Gastrocnemius medialis (tissue), 4 donors: ENCODE results near the gene SPINT2.

ENCODE experiments used
- POLR2A ChIP-seq, 2 donors: fragments of 450-650 bp; IDR thresholded peaks; one replicate each; pipeline ENCODE4 v1.6.1; 2017; ENCODE audit warnings: antibody characterized with exemption in 2 of 2, mild to moderate bottlenecking in 2 of 2, moderate library complexity in 2 of 2
- TF ChIP-seq, protein P1 (sequence below), 5 experiments: fragments of 450-650 bp in 3 of 5; fragments of 200-600 bp in 2 of 5; sonication (generic) in 2 of 5; IDR thresholded peaks in 4 of 5; conservative IDR thresholded peaks in 1 of 5; 1 replicate in 4 of 5; 2 replicates in 1 of 5; pipeline ENCODE4 v1.5.1; 2016 to 2019; ENCODE audit warnings: antibody characterized with exemption in 5 of 5, mild to moderate bottlenecking in 3 of 5, moderate library complexity in 3 of 5

DNA sequence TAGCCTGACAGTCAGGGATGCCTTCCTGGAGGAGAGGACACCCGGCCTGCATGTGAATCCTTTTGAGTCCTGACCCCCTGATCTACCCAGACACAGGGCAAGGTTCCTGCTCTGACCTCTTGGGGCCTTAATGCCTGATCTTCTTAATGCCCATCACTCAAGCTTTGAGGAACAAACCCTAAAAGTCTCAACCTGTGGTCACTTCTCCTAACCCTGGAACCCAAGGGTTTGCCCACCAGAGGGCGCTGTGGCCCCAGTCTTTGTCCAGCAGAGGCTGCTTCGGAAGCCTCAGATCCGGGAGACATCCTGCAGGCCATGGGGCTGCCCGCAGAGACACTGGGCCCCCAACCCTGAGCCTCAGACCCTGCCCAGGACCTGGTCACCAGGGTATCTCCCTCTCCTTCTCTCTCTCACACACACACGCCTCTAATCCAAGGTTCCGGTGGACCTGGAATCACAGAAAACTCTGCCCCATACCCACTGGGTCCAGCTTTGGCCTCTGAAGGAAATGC is 30.6 kb upstream of the SPINT2 start:
- TF ChIP-seq POLR2A (IDR thresholded peaks at IDR 0.05) = no peak
- TF ChIP-seq, protein P1, sequence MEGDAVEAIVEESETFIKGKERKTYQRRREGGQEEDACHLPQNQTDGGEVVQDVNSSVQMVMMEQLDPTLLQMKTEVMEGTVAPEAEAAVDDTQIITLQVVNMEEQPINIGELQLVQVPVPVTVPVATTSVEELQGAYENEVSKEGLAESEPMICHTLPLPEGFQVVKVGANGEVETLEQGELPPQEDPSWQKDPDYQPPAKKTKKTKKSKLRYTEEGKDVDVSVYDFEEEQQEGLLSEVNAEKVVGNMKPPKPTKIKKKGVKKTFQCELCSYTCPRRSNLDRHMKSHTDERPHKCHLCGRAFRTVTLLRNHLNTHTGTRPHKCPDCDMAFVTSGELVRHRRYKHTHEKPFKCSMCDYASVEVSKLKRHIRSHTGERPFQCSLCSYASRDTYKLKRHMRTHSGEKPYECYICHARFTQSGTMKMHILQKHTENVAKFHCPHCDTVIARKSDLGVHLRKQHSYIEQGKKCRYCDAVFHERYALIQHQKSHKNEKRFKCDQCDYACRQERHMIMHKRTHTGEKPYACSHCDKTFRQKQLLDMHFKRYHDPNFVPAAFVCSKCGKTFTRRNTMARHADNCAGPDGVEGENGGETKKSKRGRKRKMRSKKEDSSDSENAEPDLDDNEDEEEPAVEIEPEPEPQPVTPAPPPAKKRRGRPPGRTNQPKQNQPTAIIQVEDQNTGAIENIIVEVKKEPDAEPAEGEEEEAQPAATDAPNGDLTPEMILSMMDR (IDR thresholded peaks at IDR 0.05 in 4 of 5, conservative IDR thresholded peaks at IDR 0.05 in 1 of 5) = peak; percentile 21 to 78 (median 74)
